Kasumi-1 (cell line): Measurements from ENCODE around the gene MTIF3.

Experiments
- DNase-seq, 2 experiments: peaks; one replicate each; lab custom pipeline; 2025; lab: John Stamatoyannopoulos, UW

MTIF3 gene

GRCh38 chr13:27455331-27455855 is 5.0 kb upstream of the MTIF3 start:
- DNase-seq, result no peak

DNA sequence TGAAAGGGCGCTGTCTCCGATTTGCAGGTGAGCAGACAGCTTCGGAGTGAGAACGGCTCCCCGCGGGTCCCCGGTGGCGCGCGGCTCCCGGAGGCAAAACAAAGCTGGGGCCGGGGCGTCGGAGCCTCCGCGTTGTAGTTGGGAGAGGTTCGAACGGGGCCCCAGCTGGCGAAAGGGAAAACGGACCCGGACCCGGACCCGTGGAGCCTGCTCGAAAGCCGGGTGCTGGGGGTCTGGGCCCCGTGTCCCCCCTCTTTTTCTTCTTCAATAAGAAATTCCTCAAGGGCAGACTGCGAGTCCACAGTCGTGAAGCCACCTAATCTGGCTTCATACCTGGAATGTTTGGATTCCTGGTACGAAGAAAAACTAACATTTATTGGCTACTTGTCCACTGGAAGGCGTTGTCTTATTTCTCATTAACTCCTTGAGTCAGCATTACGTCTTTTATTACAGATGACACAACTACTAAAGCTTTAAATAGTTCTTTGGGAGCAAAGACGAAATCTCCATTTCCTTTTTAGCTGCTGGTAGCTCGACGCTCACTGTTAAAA is 632 bp upstream of the MTIF3 start:
- DNase-seq, result no peak

GRCh38 chr13:27449081-27449603 is 1.2 kb downstream of the MTIF3 start:
- no peak for DNase-seq

DNA sequence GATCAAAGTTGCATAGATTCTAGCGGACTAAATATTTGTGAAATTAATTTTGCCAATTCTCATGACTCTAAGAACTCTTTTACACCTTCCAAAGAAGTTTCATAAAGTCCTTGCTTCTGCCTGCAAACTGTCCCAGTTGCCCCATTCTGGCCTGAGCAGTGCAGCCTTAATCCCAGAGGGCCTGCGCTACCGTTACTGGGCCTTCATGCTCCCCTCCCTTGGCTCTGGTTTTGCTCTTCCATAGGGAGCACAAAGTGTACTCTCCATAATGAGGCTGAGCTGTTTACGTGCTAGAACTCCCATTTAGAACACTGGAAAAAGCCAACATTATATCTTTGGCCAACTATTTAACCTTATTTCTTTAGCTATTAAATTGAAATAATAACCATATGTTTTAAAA is 2.1 kb downstream of the MTIF3 start:
- DNase-seq, result no peak

DNA sequence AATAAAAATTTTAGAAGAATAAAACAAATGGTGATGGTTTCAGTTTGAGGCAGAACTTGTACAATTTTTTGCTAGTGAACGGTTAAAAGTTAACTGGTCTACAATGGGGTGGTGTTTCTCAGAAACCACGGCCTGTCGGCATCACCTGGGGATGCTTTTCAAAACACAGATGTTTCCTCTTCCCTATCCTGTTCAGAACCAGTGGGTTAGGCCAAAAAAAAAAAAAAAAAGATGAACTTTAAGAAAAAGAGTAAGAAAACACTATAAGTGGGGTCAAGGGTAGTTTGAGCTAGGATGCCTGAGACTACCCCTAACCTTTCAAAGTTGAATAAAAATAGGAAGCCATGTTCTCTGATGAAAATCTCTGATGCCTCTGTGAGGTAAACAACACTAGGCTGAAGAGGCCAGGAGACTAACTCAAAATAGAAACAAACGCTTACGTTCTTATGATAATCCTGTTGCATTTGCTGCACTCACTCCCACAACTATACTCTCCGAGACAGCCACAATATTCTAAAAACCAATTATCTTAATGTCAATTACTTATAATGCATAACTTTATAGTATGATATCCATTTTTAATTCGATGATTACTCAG is 3.3 kb downstream of the MTIF3 start:
- DNase-seq, result no peak

GRCh38 chr13:27442797-27443196 is 7.6 kb downstream of the MTIF3 start:
- DNase-seq, result no peak

DNA sequence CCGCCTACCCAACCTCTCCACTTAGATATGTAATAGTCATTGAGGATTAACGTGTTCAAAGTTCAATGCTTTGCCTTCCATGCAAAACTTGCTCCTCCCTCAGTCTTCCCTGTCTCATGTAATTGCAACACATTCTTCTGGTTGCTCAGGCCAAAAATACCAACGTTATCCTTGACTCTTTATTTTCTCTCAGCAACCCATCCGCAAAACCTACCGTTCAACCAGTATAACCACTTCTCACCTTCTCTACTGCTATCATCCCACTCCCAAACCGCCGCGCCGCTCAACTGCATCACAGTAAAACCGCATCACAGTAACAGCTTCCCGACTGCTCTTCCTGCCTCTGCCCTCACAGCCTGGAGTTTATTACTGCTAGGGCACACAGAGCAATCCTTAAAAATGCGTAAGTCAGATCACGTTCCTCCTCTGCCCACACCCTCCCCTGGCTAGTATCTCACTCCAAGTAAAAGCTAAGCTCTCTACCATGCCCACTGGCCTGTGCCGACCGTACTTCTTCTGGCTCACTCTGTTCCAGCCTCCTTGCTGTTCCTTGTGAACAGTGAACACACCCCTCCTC is 8.2 kb downstream of the MTIF3 start:
- DNase-seq, result no peak

DNA sequence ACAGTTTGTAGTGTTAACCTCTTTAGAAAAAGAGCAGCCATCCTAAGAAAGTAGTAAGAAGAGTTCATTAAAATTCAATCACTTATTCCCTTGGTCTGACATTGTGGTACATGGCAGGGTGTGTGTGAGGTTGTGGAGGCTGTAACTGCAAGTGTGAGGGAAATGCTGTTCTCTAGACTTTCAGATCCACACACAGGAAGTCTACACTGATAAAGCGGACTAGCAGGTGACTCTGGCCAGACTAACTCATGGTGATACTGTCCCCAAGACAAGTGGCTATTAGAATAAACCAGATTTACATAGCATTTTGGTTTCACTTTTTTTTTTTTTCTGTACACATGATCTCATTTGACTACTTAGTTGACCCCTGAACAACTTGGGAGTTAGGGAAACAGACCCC is 10.0 kb downstream of the MTIF3 start:
- no peak for DNase-seq

GRCh38 chr13:27437126-27437525 is 13.2 kb downstream of the MTIF3 start:
- DNase-seq, result no peak

DNA sequence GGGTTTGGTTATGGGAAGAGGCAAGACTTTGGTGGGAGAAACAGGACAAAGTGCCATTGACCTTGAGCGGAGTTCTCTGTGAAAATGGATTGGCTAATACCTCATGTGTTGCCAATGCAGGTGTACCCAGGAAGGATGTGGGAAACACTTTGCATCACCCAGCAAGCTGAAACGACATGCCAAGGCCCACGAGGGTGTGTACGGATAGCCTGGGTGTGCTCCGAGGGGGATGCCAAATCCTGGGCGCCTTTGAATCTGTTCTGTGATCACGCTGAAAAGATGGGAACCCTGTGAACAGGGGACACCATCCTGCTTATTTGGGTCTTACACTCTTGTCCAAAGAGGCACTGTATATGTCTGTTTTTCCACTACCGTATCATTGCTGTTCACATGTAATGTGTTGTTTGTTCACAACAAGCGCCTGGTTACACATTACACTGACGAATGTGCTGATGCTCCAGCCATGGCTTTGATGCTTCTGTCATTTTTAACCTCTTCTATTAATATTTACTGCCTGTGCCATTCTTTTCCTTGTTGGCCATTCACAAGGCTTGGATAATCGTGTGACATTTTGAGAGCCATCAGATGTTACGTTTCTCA is 17.7 kb downstream of the MTIF3 start:
- no peak for DNase-seq

- DNase-seq, result no peak
Observed at GRCh38 chr13:27432180-27432579, 18.2 kb downstream of the MTIF3 start.

GRCh38 chr13:27428160-27428559 is 22.2 kb downstream of the MTIF3 start:
- DNase-seq, result no peak

DNA sequence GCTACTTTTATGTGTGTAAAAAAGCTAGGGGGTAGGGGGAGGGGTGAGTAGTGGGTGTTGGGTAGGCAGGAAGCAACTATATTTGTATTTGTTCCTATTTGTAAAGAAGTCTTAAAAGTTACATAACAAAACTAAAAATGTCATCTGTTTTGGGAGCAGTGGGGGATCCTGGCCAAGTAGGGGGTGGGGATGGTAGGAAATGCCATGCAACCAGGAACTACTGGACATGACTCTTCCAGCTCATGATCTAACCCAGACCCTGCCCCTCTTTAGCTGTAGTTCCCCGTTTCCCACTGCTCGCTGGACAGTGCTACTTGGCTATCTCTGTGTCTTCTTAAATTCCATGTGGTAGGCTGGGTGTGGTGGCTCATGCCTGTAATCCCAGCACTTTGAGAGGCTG is 22.7 kb downstream of the MTIF3 start:
- no peak for DNase-seq

DNA sequence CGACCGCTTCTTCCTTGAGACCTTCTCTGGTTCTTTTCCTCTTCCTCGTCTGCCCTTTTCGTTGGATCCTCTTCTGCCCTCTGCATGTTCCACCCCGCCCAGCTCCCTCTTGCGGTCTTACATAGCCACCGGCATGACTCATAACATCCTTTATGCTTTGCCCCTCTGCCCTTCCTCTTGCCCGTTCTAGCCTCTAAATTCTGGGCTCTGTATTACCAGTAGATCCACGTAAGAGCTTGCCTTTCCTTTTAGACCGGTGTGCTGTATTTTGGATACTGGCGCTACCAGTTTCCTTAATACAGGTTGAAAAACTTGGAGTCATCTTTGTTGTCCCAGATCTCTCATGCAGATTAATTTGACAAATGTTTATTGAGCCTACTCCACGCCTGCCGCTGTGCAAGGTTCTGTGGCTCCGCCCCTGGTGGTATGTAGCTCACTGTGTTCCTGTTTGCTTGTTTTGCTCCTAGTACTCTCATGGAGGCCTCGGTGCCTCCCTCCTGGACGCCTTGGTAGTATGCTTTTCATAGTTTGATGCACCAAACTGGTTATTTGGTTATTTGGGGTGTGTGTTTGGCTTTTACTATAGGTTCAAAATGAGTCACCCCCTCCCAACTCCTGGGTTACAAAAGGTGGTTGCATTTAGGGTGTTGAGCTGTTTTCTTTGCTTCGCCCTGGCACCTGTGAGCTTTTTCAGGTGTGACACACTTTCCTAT is 24.3 kb downstream of the MTIF3 start:
- DNase-seq, result peak; percentile 77 to 82

DNA sequence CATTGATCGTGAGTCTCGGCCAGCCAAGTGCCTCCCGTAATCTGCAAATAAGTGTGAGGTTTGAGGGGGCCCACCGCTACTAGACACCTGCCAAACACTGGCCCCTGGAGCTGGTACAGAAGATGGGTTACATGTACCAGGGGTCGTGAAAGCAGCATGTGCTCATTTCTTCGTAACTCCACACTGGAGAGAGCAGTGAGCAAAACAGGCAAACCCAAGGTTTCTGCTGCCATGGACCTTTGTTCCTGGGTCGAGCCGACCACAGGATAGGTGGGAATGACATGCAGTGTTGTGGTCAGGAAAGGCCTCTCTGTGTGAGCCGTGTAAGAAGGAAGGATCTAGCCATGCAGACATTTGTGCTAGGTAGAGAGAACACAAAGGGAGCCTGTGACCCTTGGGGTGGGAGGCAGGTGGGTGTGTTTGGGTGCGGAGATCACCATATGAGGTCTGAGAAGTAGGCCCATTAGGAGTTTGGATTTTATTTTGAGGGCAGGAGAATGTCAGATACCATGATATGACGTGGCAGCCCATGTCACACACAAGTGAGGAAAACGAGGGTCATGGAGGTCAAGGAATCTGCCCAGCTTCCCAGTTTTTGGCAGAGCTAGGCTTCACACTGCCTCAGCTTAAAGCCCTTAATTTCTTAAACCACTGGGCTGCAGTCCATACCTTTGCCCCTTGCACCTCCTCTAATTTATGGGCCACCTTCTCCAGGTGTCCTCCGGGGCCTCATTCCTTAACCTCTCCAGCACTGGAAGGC is 25.0 kb downstream of the MTIF3 start:
- DNase-seq, result no peak

- peak; percentile 47 to 58 for DNase-seq
Observed at GRCh38 chr13:27424246-27425157, 25.9 kb downstream of the MTIF3 start, which contains the start of gene GTF3A. Gene GTF3A (plus strand): TSS chr13:27424619.

DNA sequence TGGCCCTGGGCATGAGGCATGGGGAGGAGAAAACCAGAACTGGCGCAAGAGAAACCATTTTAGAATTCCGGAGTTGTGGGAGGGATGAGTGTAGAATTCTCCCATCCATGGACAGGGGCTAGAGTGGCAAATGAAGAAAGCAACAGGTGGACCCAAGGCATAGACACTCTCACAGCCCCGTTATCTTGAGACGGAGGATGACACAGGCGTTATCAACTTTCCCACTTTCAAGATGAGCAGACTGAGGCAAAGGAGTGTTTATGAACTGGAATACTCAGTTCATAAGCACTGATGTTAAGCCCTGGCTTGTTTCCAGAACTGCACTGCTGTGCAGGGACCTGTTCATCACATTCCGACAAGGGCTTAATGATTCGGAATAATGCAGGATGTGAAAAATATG is 27.0 kb downstream of the MTIF3 start:
- no peak for DNase-seq

DNA sequence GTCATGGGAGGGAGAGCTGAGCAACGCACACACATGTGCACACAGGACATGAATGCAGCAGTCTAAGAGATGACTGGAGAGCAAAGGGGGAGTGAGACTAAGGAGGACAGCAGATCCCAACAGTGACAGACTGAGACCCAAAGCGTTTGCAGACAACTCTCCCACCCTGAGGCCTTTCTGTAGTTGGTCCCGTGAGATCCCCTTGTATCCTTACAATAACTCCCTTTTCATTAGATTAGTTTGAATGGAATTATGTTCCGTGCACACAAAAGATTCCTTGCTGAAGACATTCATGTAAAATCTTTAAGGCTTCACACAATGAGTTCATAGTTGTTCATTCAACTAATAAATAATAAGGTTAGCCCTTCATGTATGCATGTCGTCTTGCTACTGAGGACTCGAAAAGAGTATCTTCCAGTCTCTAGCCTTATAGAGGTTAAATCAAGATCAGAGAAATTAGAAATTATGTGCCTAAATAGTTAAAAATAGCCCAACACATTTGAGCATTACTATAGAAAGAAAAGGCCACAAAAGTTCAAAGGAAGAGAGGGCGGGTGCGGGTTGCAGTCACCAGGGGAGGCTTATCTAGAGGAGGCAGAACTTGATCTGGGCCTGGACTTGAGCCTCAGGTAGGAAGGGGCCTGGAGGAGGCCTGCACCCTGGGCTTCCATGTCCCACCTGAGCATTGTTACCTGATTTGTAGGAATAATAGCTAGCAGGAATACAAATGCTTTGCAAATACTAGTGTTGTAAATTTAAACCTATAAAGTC is 29.1 kb downstream of the MTIF3 start:
- DNase-seq, result no peak

DNA sequence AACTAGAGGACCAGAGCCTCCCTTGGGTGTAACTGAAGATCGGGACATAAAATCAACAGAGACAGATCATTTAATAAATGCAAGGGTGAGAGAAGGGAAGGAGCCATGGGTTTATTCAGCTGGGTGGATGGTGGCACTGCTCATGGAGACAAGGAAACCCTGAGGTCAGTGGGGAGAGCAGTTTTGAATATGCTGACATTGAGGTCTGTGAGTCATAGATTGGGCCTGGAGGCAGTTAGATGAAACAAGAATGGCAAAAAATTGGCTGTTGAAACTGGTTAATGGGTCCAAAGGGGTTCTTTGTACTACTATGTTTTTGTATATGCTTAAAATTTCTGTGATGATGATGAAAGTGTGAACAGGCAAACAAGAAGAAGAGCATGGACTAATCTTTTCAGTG is 31.0 kb downstream of the MTIF3 start:
- DNase-seq, result no peak

DNA sequence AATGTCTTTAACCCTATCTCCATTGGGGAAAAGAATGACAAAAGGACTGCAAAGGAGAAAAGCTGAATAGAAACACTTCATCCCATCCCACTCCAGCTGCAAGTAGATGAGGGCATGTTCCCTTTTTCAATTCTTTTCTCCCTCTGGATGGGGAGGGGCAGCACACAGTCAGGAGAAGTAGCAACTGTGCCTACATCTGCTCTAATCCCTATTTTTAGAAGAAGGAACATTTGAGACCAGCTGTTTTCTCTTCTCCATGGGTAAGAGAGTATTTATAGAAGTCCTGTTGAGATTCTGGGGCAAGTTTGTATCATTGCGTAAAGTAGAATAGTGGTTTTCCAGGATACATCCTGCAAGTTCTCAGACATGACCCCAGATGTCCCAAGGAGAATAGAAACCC is 35.2 kb downstream of the MTIF3 start:
- no peak for DNase-seq
